Activated CD4-positive, alpha-beta T cell treated with anti-CD3 and anti-CD28 coated beads, Interleukin-2, amount 50 U/mL, for 24 hours (primary cell): Measurements from ENCODE around the gene EEF2K.

Experiments used
- DNase-seq, 2 donors: peaks; one replicate each; pipeline ENCODE4 v3.0.0-alpha.2; 2020; ENCODE audit warnings: low read depth in 1 of 2, low spot score in 1 of 2

EEF2K gene

GRCh38 chr16:22328081-22328725 lies 122.1 kb downstream of the EEF2K start:
- no peak for DNase-seq

GRCh38 chr16:22329199-22329695 lies 123.2 kb downstream of the EEF2K start:
- DNase-seq: no peak

- no peak for DNase-seq
These were observed 124.2 kb downstream of the EEF2K start for GRCh38 chr16:22330326-22330725.

- no peak for DNase-seq
These were observed 127.4 kb downstream of the EEF2K start for GRCh38 chr16:22333457-22333994.

GRCh38 chr16:22335668-22336246 lies 129.7 kb downstream of the EEF2K start:
- DNase-seq: no peak

GRCh38 chr16:22336581-22336980 lies 130.5 kb downstream of the EEF2K start:
- no peak for DNase-seq

GRCh38 chr16:22337045-22337444 lies 131.0 kb downstream of the EEF2K start:
- no peak for DNase-seq

- DNase-seq: no peak
These were observed 132.0 kb downstream of the EEF2K start for GRCh38 chr16:22337849-22338635.
